Upper lobe of left lung (tissue), 4 donors: Measurements from ENCODE around the gene SLC25A45.

ENCODE experiments used
- EP300 ChIP-seq, 4 donors: sonication (generic); formaldehyde crosslinking; IDR thresholded peaks; one replicate each; pipeline ENCODE4 v1.5.1; 2017; ENCODE audit warnings: antibody characterized with exemption in 4 of 4, control low read depth in 2 of 4
- POLR2A ChIP-seq, 4 donors: fragments of 450-650 bp; IDR thresholded peaks; one replicate each; pipeline ENCODE4 v1.5.1; 2016 to 2017; ENCODE audit warnings: antibody characterized with exemption in 4 of 4, mild to moderate bottlenecking in 2 of 4
- POLR2AphosphoS5 ChIP-seq, 2 donors: sonication (generic); formaldehyde crosslinking; IDR thresholded peaks; one replicate each; pipeline ENCODE4 v1.5.1; 2017; ENCODE audit warnings: antibody characterized with exemption in 2 of 2
- TF ChIP-seq, protein P1 (sequence below), 6 experiments: fragments of 450-650 bp in 4 of 6; fragments of 200-600 bp in 2 of 6; sonication (generic) in 2 of 6; IDR thresholded peaks; one replicate each; pipeline ENCODE4 v1.5.1; 2016 to 2019; ENCODE audit warnings: antibody characterized with exemption in 6 of 6

DNA sequence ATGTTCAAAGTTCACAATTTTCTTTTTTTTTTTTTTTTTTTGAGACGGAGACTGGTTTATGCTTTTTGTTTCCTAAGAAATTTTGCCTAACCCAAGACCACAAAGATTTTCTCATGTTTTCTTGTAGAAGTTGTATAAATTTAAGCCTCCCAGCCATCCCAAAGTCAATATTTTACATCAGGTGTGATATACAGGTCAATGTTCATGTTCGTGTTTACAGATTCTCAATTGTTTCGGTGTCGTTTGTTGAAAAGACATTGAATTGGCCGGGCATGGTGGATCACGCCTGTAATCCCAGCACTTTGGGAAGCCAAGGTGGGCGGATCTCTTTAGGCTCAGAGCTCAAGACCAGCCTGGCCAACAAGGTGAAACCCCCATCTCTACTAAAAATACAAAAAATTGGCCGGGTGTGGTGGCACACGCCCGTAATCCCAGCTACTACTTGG lies 19.4 kb upstream of the SLC25A45 start:
- no peak for TF ChIP-seq POLR2AphosphoS5 (IDR thresholded peaks at IDR 0.05)
- TF ChIP-seq, protein P1, sequence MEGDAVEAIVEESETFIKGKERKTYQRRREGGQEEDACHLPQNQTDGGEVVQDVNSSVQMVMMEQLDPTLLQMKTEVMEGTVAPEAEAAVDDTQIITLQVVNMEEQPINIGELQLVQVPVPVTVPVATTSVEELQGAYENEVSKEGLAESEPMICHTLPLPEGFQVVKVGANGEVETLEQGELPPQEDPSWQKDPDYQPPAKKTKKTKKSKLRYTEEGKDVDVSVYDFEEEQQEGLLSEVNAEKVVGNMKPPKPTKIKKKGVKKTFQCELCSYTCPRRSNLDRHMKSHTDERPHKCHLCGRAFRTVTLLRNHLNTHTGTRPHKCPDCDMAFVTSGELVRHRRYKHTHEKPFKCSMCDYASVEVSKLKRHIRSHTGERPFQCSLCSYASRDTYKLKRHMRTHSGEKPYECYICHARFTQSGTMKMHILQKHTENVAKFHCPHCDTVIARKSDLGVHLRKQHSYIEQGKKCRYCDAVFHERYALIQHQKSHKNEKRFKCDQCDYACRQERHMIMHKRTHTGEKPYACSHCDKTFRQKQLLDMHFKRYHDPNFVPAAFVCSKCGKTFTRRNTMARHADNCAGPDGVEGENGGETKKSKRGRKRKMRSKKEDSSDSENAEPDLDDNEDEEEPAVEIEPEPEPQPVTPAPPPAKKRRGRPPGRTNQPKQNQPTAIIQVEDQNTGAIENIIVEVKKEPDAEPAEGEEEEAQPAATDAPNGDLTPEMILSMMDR (IDR thresholded peaks at IDR 0.05), result no peak
- no peak for TF ChIP-seq POLR2A (IDR thresholded peaks at IDR 0.05)
- TF ChIP-seq EP300 (IDR thresholded peaks at IDR 0.05), result no peak
